Activated CD8-positive, alpha-beta memory T cell treated with anti-CD3 and anti-CD28 coated beads, Interleukin-2, amount 50 U/mL, for 4 hours (primary cell): ENCODE data around the gene SLC5A5.

ENCODE experiments used
- DNase-seq: peaks from one replicate; pipeline ENCODE4 v3.0.0-alpha.2; 2020

Gene SLC5A5

GRCh38 chr19:17871878-17872250, at the start of gene SLC5A5:
Gene SLC5A5 (plus strand): TSS chr19:17871945. CDS start chr19:17872320, 375 bp downstream.
- DNase-seq: no peak

GRCh38 chr19:17824339-17824738, 47.4 kb upstream of the SLC5A5 start:
- DNase-seq: no peak

- no peak for DNase-seq
Observed at GRCh38 chr19:17826508-17827056, 45.2 kb upstream of the SLC5A5 start.

- no peak for DNase-seq
Observed at GRCh38 chr19:17829855-17830566, 41.7 kb upstream of the SLC5A5 start.

- DNase-seq: no peak
Observed at GRCh38 chr19:17830567-17831418, 41.0 kb upstream of the SLC5A5 start.

GRCh38 chr19:17831419-17831888, 40.3 kb upstream of the SLC5A5 start:
- no peak for DNase-seq

GRCh38 chr19:17832443-17833208, 39.1 kb upstream of the SLC5A5 start:
- no peak for DNase-seq

GRCh38 chr19:17834350-17835181, 37.2 kb upstream of the SLC5A5 start:
- DNase-seq: no peak

- DNase-seq: no peak
Observed at GRCh38 chr19:17835182-17836006, 36.4 kb upstream of the SLC5A5 start.

- DNase-seq: no peak
Observed at GRCh38 chr19:17836530-17836929, 35.2 kb upstream of the SLC5A5 start.

GRCh38 chr19:17837972-17838371, 33.8 kb upstream of the SLC5A5 start:
- DNase-seq: no peak

GRCh38 chr19:17840019-17840418, 31.7 kb upstream of the SLC5A5 start:
- DNase-seq: no peak

- no peak for DNase-seq
Observed at GRCh38 chr19:17841371-17841809, 30.4 kb upstream of the SLC5A5 start.

- peak; percentile 46 for DNase-seq
Observed at GRCh38 chr19:17841810-17842662, 29.7 kb upstream of the SLC5A5 start.

GRCh38 chr19:17842663-17843291, 29.0 kb upstream of the SLC5A5 start:
- no peak for DNase-seq

- no peak for DNase-seq
Observed at GRCh38 chr19:17843292-17843827, 28.4 kb upstream of the SLC5A5 start.

GRCh38 chr19:17843908-17844490, 27.7 kb upstream of the SLC5A5 start:
- no peak for DNase-seq

GRCh38 chr19:17846146-17846545, 25.6 kb upstream of the SLC5A5 start:
- no peak for DNase-seq
